Activated naive CD8-positive, alpha-beta T cell (primary cell): ENCODE data around the gene RAD51B.

Source experiments
- H3K27ac Mint-ChIP-seq: one replicate; pipeline ENCODE4 v1.8.0; 2021; ENCODE audit warnings: mixed read lengths
- H3K27me3 Mint-ChIP-seq: one replicate; pipeline ENCODE4 v1.8.0; 2021; ENCODE audit warnings: mixed read lengths
- H3K36me3 Mint-ChIP-seq: one replicate; pipeline ENCODE4 v1.8.0; 2021; ENCODE audit warnings: mixed read lengths
- H3K4me1 Mint-ChIP-seq: one replicate; pipeline ENCODE4 v1.8.0; 2021; ENCODE audit warnings: low read depth, mixed read lengths
- H3K4me3 Mint-ChIP-seq: one replicate; pipeline ENCODE4 v1.8.0; 2021; ENCODE audit warnings: mild to moderate bottlenecking, mixed read lengths
- H3K9me3 Mint-ChIP-seq: one replicate; pipeline ENCODE4 v1.8.0; 2021; ENCODE audit warnings: low read depth, mixed read lengths

Gene RAD51B

GRCh38 chr14:68482772-68483395 is 663.3 kb downstream of the RAD51B start:
- no peaks in the 10 kb centered on the region for H3K27me3 Mint-ChIP-seq
- H3K4me3 Mint-ChIP-seq, result no peak overlapping the region
- H3K4me1 Mint-ChIP-seq, result peaks cover 65% of the 10 kb centered on the region
- peaks cover 5% of the 10 kb centered on the region for H3K36me3 Mint-ChIP-seq
- peak overlapping the region; percentile 90 for H3K27ac Mint-ChIP-seq
- H3K9me3 Mint-ChIP-seq, result no peaks in the 10 kb centered on the region

- peak overlapping the region; percentile 22 for H3K27ac Mint-ChIP-seq
- H3K36me3 Mint-ChIP-seq, result peaks cover 5% of the 10 kb centered on the region
- H3K27me3 Mint-ChIP-seq, result no peaks in the 10 kb centered on the region
- no peaks in the 10 kb centered on the region for H3K9me3 Mint-ChIP-seq
- H3K4me3 Mint-ChIP-seq, result no peak overlapping the region
- H3K4me1 Mint-ChIP-seq, result peaks cover 68% of the 10 kb centered on the region
These were observed 666.6 kb downstream of the RAD51B start for GRCh38 chr14:68486033-68486732.

GRCh38 chr14:68486809-68487208 is 667.2 kb downstream of the RAD51B start:
- Mint-ChIP-seq H3K9me3 (no peaks in the 10 kb centered on the region), H3K27me3 (no peaks in the 10 kb centered on the region), H3K36me3 (peaks cover 2% of the 10 kb centered on the region), H3K27ac (peak overlapping the region; percentile 22), H3K4me1 (peaks cover 62% of the 10 kb centered on the region), H3K4me3 (no peak overlapping the region)

GRCh38 chr14:68487805-68488590 is 668.4 kb downstream of the RAD51B start:
- Mint-ChIP-seq H3K27ac (peak overlapping the region; percentile 54), H3K4me3 (no peak overlapping the region), H3K36me3 (peaks cover 2% of the 10 kb centered on the region), H3K9me3 (no peaks in the 10 kb centered on the region), H3K27me3 (no peaks in the 10 kb centered on the region), H3K4me1 (peaks cover 55% of the 10 kb centered on the region)

- Mint-ChIP-seq H3K27ac (no peak overlapping the region), H3K4me1 (peaks cover 52% of the 10 kb centered on the region), H3K9me3 (no peaks in the 10 kb centered on the region), H3K36me3 (peaks cover under 1% of the 10 kb centered on the region), H3K4me3 (no peak overlapping the region), H3K27me3 (no peaks in the 10 kb centered on the region)
These were observed 672.2 kb downstream of the RAD51B start for GRCh38 chr14:68491793-68492192.

- H3K36me3 Mint-ChIP-seq, result no peaks in the 10 kb centered on the region
- H3K27me3 Mint-ChIP-seq, result no peaks in the 10 kb centered on the region
- no peaks in the 10 kb centered on the region for H3K9me3 Mint-ChIP-seq
- H3K4me3 Mint-ChIP-seq, result no peak overlapping the region
- no peak overlapping the region for H3K27ac Mint-ChIP-seq
- H3K4me1 Mint-ChIP-seq, result peaks cover 47% of the 10 kb centered on the region
These were observed 673.0 kb downstream of the RAD51B start for GRCh38 chr14:68492381-68493151.

- peaks cover 40% of the 10 kb centered on the region for H3K4me1 Mint-ChIP-seq
- H3K9me3 Mint-ChIP-seq, result no peaks in the 10 kb centered on the region
- H3K27ac Mint-ChIP-seq, result no peak overlapping the region
- H3K36me3 Mint-ChIP-seq, result no peaks in the 10 kb centered on the region
- H3K27me3 Mint-ChIP-seq, result no peaks in the 10 kb centered on the region
- H3K4me3 Mint-ChIP-seq, result no peak overlapping the region
These were observed 673.8 kb downstream of the RAD51B start for GRCh38 chr14:68493152-68493911.

GRCh38 chr14:68495101-68496039 is 675.8 kb downstream of the RAD51B start:
- Mint-ChIP-seq H3K4me1 (peaks cover 49% of the 10 kb centered on the region), H3K27ac (no peak overlapping the region), H3K9me3 (no peaks in the 10 kb centered on the region), H3K27me3 (no peaks in the 10 kb centered on the region), H3K36me3 (peaks cover 3% of the 10 kb centered on the region), H3K4me3 (peak overlapping the region; percentile 12)

- Mint-ChIP-seq H3K4me3 (no peak overlapping the region), H3K27ac (no peak overlapping the region), H3K36me3 (peaks cover 3% of the 10 kb centered on the region), H3K9me3 (no peaks in the 10 kb centered on the region), H3K27me3 (no peaks in the 10 kb centered on the region), H3K4me1 (peaks cover 55% of the 10 kb centered on the region)
These were observed 677.4 kb downstream of the RAD51B start for GRCh38 chr14:68497011-68497410.

- H3K9me3 Mint-ChIP-seq, result no peaks in the 10 kb centered on the region
- H3K4me1 Mint-ChIP-seq, result peaks cover 63% of the 10 kb centered on the region
- no peak overlapping the region for H3K27ac Mint-ChIP-seq
- H3K27me3 Mint-ChIP-seq, result no peaks in the 10 kb centered on the region
- H3K4me3 Mint-ChIP-seq, result no peak overlapping the region
- peaks cover 3% of the 10 kb centered on the region for H3K36me3 Mint-ChIP-seq
These were observed 679.9 kb downstream of the RAD51B start for GRCh38 chr14:68499451-68499850.

- Mint-ChIP-seq H3K9me3 (no peaks in the 10 kb centered on the region), H3K4me1 (peaks cover 62% of the 10 kb centered on the region), H3K36me3 (peaks cover 3% of the 10 kb centered on the region), H3K27ac (no peak overlapping the region), H3K4me3 (no peak overlapping the region), H3K27me3 (no peaks in the 10 kb centered on the region)
These were observed 681.6 kb downstream of the RAD51B start for GRCh38 chr14:68501171-68501570.

GRCh38 chr14:68501614-68502052 is 682.1 kb downstream of the RAD51B start:
- H3K4me1 Mint-ChIP-seq, result peaks cover 62% of the 10 kb centered on the region
- H3K27ac Mint-ChIP-seq, result no peak overlapping the region
- peaks cover 3% of the 10 kb centered on the region for H3K36me3 Mint-ChIP-seq
- H3K27me3 Mint-ChIP-seq, result no peaks in the 10 kb centered on the region
- no peaks in the 10 kb centered on the region for H3K9me3 Mint-ChIP-seq
- H3K4me3 Mint-ChIP-seq, result no peak overlapping the region

GRCh38 chr14:68502230-68502629 is 682.7 kb downstream of the RAD51B start:
- H3K9me3 Mint-ChIP-seq, result no peaks in the 10 kb centered on the region
- H3K36me3 Mint-ChIP-seq, result peaks cover 3% of the 10 kb centered on the region
- no peak overlapping the region for H3K27ac Mint-ChIP-seq
- H3K4me3 Mint-ChIP-seq, result no peak overlapping the region
- peaks cover 67% of the 10 kb centered on the region for H3K4me1 Mint-ChIP-seq
- no peaks in the 10 kb centered on the region for H3K27me3 Mint-ChIP-seq
